GM12892 (cell line): ENCODE data around the gene THSD7B.

Experiments
- DNase-seq: peaks from one replicate; pipeline ENCODE4 v3.0.0; 2011; ENCODE audit not compliant: insufficient read length
- FAIRE-seq: peaks from 2 replicates; lab custom pipeline; 2011; peaks lifted over from hg19 to GRCh38; lab: Jason Lieb, UNC
- POLR2A ChIP-seq: IDR thresholded peaks from 2 replicates; pipeline ENCODE4 v1.6.1; 2011; ENCODE audit warnings: low read depth, low read length, control low read depth
- POLR2AphosphoS5 ChIP-seq: IDR thresholded peaks from 2 replicates; pipeline ENCODE4 v1.6.1; 2011; ENCODE audit warnings: low read depth, low read length, control low read depth
- TAF1 ChIP-seq: IDR thresholded peaks from 2 replicates; pipeline ENCODE4 v1.6.1; 2011; ENCODE audit warnings: low read depth, mild to moderate bottlenecking, control low read depth, low read length, borderline replicate concordance

The THSD7B gene

GRCh38 chr2:137199751-137200150 lies 434.4 kb downstream of the THSD7B start:
- DNase-seq: no peak
- no peak for FAIRE-seq
- TF ChIP-seq POLR2A (no peak), TAF1 (no peak), POLR2AphosphoS5 (no peak)

DNA sequence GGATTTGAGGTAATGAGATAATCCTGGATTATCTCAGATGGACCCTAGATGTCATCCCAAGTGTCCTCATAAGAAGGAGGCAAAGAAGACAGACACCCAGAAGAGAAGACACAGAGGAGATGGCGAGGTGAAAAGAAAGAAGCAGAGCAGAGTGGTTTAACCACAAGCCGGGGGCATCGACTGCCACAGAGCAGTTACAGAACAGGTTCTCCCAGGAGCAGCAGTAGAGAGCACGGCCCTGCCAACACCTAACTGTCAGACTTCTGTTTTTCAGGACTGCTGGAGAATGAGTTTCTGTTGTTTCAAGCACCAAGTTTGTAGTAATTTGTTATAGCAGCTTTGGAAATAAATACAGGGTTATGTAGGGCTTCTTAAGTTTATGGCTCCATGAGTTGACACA lies 437.0 kb downstream of the THSD7B start:
- no peak for DNase-seq
- TF ChIP-seq POLR2AphosphoS5 (no peak), TAF1 (no peak), POLR2A (no peak)
- FAIRE-seq: no peak

- DNase-seq (no peak), FAIRE-seq (no peak)
- no peak for TF ChIP-seq TAF1
- TF ChIP-seq POLR2A: no peak
- no peak for TF ChIP-seq POLR2AphosphoS5
These were observed 440.0 kb downstream of the THSD7B start for GRCh38 chr2:137205324-137205723.

- TF ChIP-seq TAF1 (no peak), POLR2AphosphoS5 (no peak), POLR2A (no peak)
- FAIRE-seq: no peak
- no peak for DNase-seq
These were observed 440.7 kb downstream of the THSD7B start for GRCh38 chr2:137206069-137206468.

DNA sequence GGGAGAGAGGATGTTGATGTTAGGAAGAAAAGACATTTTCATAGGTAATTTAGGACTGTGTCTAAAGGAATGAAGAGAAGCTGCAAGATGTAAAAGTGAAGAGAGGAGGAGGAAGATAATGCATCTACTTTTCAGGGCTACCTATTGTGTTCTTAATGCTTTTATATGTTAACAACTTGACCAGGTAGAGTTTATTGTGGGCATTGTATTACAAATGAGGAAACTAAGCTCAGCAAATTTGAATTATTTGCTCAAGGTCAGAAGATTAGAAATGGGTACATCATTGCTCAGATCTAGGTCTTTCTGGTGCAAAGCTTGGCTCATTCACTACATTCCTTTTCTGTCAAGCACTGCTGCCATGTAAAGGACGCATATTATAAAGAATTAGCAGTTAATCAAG lies 441.7 kb downstream of the THSD7B start:
- no peak for TF ChIP-seq POLR2AphosphoS5
- TF ChIP-seq POLR2A: no peak
- no peak for TF ChIP-seq TAF1
- no peak for DNase-seq
- no peak for FAIRE-seq

- DNase-seq (no peak), FAIRE-seq (no peak)
- no peak for TF ChIP-seq TAF1
- no peak for TF ChIP-seq POLR2AphosphoS5
These were observed 443.1 kb downstream of the THSD7B start for GRCh38 chr2:137208431-137208891.

GRCh38 chr2:137210039-137210438 lies 444.7 kb downstream of the THSD7B start:
- TF ChIP-seq POLR2AphosphoS5 (no peak), POLR2A (no peak), TAF1 (no peak)
- no peak for FAIRE-seq
- no peak for DNase-seq

- DNase-seq (no peak), FAIRE-seq (no peak)
- TF ChIP-seq POLR2AphosphoS5: no peak
- TF ChIP-seq POLR2A: no peak
- no peak for TF ChIP-seq TAF1
These were observed 446.4 kb downstream of the THSD7B start for GRCh38 chr2:137211761-137212160.

GRCh38 chr2:137220438-137220993 lies 455.2 kb downstream of the THSD7B start:
- FAIRE-seq (no peak), DNase-seq (no peak)
- TF ChIP-seq POLR2A (no peak), POLR2AphosphoS5 (no peak), TAF1 (no peak)

DNA sequence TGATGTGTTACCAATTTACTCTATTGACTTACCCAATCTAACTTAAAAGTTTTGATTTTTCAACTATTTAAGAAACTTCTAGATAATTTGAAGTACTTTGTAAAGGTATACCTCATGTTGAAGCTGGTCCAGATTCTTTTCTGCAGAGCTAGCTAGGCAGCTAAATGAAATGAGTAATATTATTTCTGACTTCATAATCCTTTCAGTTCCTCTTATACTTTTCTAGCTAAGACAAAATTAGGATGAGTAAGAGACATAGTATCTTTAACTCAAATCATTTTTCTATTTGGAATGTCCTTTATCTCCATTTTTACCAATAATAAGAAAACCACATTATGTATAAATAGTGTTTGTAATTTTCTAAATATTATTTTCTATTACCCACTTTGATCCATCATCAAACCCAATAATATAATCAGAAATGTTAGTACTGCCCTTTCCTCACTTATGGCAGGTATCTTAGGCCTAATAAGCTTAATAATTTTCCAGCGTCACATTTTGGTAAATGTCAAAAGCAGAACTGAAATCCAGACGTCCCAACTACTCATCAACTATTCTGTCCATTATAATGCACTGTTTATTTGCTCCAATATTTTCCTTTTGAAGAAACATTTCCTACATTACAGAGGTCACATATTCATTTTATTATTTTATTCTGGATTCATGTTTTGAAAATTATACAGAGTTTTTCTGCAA lies 456.6 kb downstream of the THSD7B start:
- TF ChIP-seq TAF1 (no peak), POLR2A (no peak)
- DNase-seq (no peak), FAIRE-seq (no peak)

- no peak for DNase-seq
- FAIRE-seq: no peak
- TF ChIP-seq POLR2A (no peak), POLR2AphosphoS5 (no peak), TAF1 (no peak)
These were observed 458.4 kb downstream of the THSD7B start for GRCh38 chr2:137223722-137224121.

- DNase-seq (no peak), FAIRE-seq (no peak)
- TF ChIP-seq POLR2AphosphoS5: no peak
- no peak for TF ChIP-seq POLR2A
- TF ChIP-seq TAF1: no peak
These were observed 463.2 kb downstream of the THSD7B start for GRCh38 chr2:137228566-137228965.
